A549 (cell line): ENCODE measurements around the gene SPTBN5. TPM values are rescaled to one million over a fixed set of nuclear protein-coding genes. Genes with fewer than 3 reads are reported as not detected.

Experiments used
- ATAC-seq, 2 experiments: fragments of 200-7000 bp in 1 of 2; fragments of >200 bp in 1 of 2; cut with Nextera tagmentation in 1 of 2; cut with Tn5 transposase in 1 of 2; 3 replicates each; pipeline versions ENCODE4 v1.8.0 to v1.9.1; 2018 to 2020; ENCODE audit warnings: mild to moderate bottlenecking in 1 of 2, moderate library complexity in 1 of 2
- CTCF ChIA-PET: fragments of 300-600 bp; sonication (Branson Sonifier 250); formaldehyde crosslinking; extraction: SDS; loops from one replicate; lab custom pipeline; 2021; ENCODE audit warnings: antibody characterized with exemption, inconsistent platforms; lab: Yijun Ruan, JAX
- POLR2A ChIA-PET: fragments of 350-600 bp; formaldehyde crosslinking; extraction: SDS; loops from one replicate; lab custom pipeline; 2021; ENCODE audit warnings: antibody characterized with exemption, inconsistent platforms; lab: Yijun Ruan, JAX
- DNase-seq, 2 experiments: peaks; one replicate each; pipeline versions ENCODE4 v3.0.0 to v3.0.0-alpha.2; 2011 to 2016; ENCODE audit warnings: low read depth in 1 of 2, low spot score in 1 of 2
- FAIRE-seq: peaks from 2 replicates; lab custom pipeline; 2011; peaks lifted over from hg19 to GRCh38; lab: Jason Lieb, UNC
- H3K27ac ChIP-seq, 2 experiments: fragments of >200 bp; sonication (Bioruptor Twin); formaldehyde crosslinking; 3 replicates each; pipeline ENCODE4 v1.5.1; 2016 to 2017
- H3K4me1 ChIP-seq: fragments of >200 bp; sonication (Bioruptor Twin); formaldehyde crosslinking; 3 replicates; pipeline ENCODE4 v1.6.1; 2016
- H3K4me2 ChIP-seq: fragments of >200 bp; sonication (Bioruptor Twin); formaldehyde crosslinking; 3 replicates; pipeline ENCODE4 v1.6.1; 2016
- H3K4me3 ChIP-seq: fragments of >200 bp; sonication (Bioruptor Twin); formaldehyde crosslinking; 3 replicates; pipeline ENCODE4 v1.5.1; 2016
- H3K9me3 ChIP-seq: fragments of >200 bp; sonication (Bioruptor Twin); formaldehyde crosslinking; 3 replicates; pipeline ENCODE4 v1.6.1; 2016
- BHLHE40 ChIP-seq: IDR thresholded peaks from 2 replicates; pipeline ENCODE4 v1.6.1; 2012; ENCODE audit warnings: low read depth, low read length, inconsistent platforms
- CHD2 ChIP-seq: fragments of 150-350 bp; IDR thresholded peaks from 2 replicates; pipeline ENCODE4 v1.6.1; 2014; ENCODE audit warnings: low read length; ENCODE audit not compliant: partially characterized antibody
- CHD4 ChIP-seq: fragments of 200-600 bp; sonication (generic); IDR thresholded peaks from 2 replicates; pipeline ENCODE4 v1.6.1; 2016; ENCODE audit warnings: antibody characterized with exemption, mild to moderate bottlenecking, borderline replicate concordance
- EHF ChIP-seq: fragments of 250-450 bp; sonication (Bioruptor Pico); IDR thresholded peaks from 2 replicates; pipeline ENCODE4 v1.5.0; 2020; ENCODE audit warnings: mild to moderate bottlenecking
- ESRRA ChIP-seq: fragments of 150-350 bp; IDR thresholded peaks from 2 replicates; pipeline ENCODE4 v1.6.1; 2014; ENCODE audit warnings: mild to moderate bottlenecking, low read length, borderline replicate concordance
- FOSL2 ChIP-seq, 2 experiments: fragments of 450-650 bp in 1 of 2; fragments of >200 bp in 1 of 2; sonication (Bioruptor Twin) in 1 of 2; formaldehyde crosslinking; IDR thresholded peaks; 2 replicates each; pipeline versions ENCODE4 v1.5.0 to v1.6.1; 2016 to 2020; ENCODE audit warnings: mild to moderate bottlenecking in 1 of 2, moderate library complexity in 1 of 2
- HDAC2 ChIP-seq: fragments of 200-600 bp; sonication (generic); IDR thresholded peaks from 2 replicates; pipeline ENCODE4 v1.6.1; 2016
- HEYL ChIP-seq: fragments of 250-450 bp; sonication (Bioruptor Pico); IDR thresholded peaks from 2 replicates; pipeline ENCODE4 v1.8.0; 2021; ENCODE audit warnings: mild to moderate bottlenecking, moderate library complexity
- HOXB13 ChIP-seq: fragments of 250-450 bp; sonication (Bioruptor Pico); IDR thresholded peaks from 2 replicates; pipeline ENCODE4 v1.5.0; 2020; ENCODE audit warnings: low read depth, mild to moderate bottlenecking, moderate library complexity
- JUN ChIP-seq, 2 experiments: fragments of >200 bp; sonication (Bioruptor Twin); formaldehyde crosslinking; IDR thresholded peaks; 2 replicates in 1 of 2; 3 replicates in 1 of 2; pipeline ENCODE4 v1.6.1; 2016 to 2017
- KDM1A ChIP-seq: fragments of 200-600 bp; sonication (generic); IDR thresholded peaks from 2 replicates; pipeline ENCODE4 v1.6.1; 2016; ENCODE audit warnings: low read depth, mild to moderate bottlenecking
- MAFK ChIP-seq: fragments of 450-650 bp; IDR thresholded peaks from 2 replicates; pipeline ENCODE4 v1.6.1; 2014; ENCODE audit not compliant: partially characterized antibody
- MAZ ChIP-seq: fragments of 150-350 bp; IDR thresholded peaks from 2 replicates; pipeline ENCODE4 v1.6.1; 2014; ENCODE audit warnings: antibody characterized with exemption, low read depth, low read length, borderline replicate concordance
- MYC ChIP-seq: IDR thresholded peaks from 2 replicates; pipeline ENCODE4 v1.6.1; 2012; ENCODE audit warnings: mild to moderate bottlenecking, inconsistent platforms, low read length, improper control_type of control experiment, borderline replicate concordance
- NPAS2 ChIP-seq: fragments of 250-450 bp; sonication (Bioruptor Pico); IDR thresholded peaks from 2 replicates; pipeline ENCODE4 v1.8.0; 2022; ENCODE audit warnings: mild to moderate bottlenecking, moderate library complexity, borderline replicate concordance
- PHF8 ChIP-seq: fragments of 200-600 bp; sonication (generic); IDR thresholded peaks from 2 replicates; pipeline ENCODE4 v1.6.1; 2016; ENCODE audit warnings: low read depth, mild to moderate bottlenecking, antibody characterized with exemption, moderate library complexity, borderline replicate concordance
- POLR2A ChIP-seq: IDR thresholded peaks from 2 replicates; pipeline ENCODE4 v1.6.1; 2012; ENCODE audit warnings: mild to moderate bottlenecking, low read length
- RAD21 ChIP-seq, 2 experiments: fragments of >200 bp in 1 of 2; sonication (Bioruptor Twin) in 1 of 2; formaldehyde crosslinking in 1 of 2; IDR thresholded peaks in 1 of 2; conservative IDR thresholded peaks in 1 of 2; 2 replicates in 1 of 2; 3 replicates in 1 of 2; pipeline ENCODE4 v1.6.1; 2012 to 2018; ENCODE audit warnings: inconsistent platforms in 1 of 2
- RNF2 ChIP-seq: fragments of 200-600 bp; sonication (generic); IDR thresholded peaks from 2 replicates; pipeline ENCODE4 v1.6.1; 2016; ENCODE audit warnings: low read depth, mild to moderate bottlenecking, antibody characterized with exemption, moderate library complexity, borderline replicate concordance
- SMC3 ChIP-seq: fragments of >200 bp; sonication (Bioruptor Twin); formaldehyde crosslinking; IDR thresholded peaks from 3 replicates; pipeline ENCODE4 v1.6.1; 2018; ENCODE audit warnings: inconsistent platforms
- SREBF2 ChIP-seq: fragments of 450-650 bp; IDR thresholded peaks from 2 replicates; pipeline ENCODE4 v1.6.1; 2014; ENCODE audit warnings: mild to moderate bottlenecking, moderate library complexity
- ZFP36 ChIP-seq: fragments of 450-650 bp; IDR thresholded peaks from 2 replicates; pipeline ENCODE4 v1.6.1; 2014; ENCODE audit warnings: borderline replicate concordance; ENCODE audit not compliant: partially characterized antibody
- ZNF302 ChIP-seq: fragments of 250-450 bp; sonication (Bioruptor Pico); IDR thresholded peaks from 2 replicates; pipeline ENCODE4 v1.9.0; 2021; ENCODE audit warnings: inconsistent platforms, mild to moderate bottlenecking, moderate library complexity
- WGBS: methylation state at CpG from one replicate; pipeline ENCODE4 v1.1.6; 2017; ENCODE audit errors: missing lambda C conversion rate; 5-methylcytosine and 5-hydroxymethylcytosine counted together
- polyA plus RNA-seq, 4 experiments: library from polyadenylated mRNA; depleted of rRNA in 3 of 4; stranded (reverse); fragments of >200 nt; fragmentation: RNase III in 1 of 4; extraction: RNeasy Plus Mini Kit Qiagen cat#74134 plus additional on column Dnase treatment in 1 of 4; gene quantifications; 2 replicates in 3 of 4; 3 replicates in 1 of 4; pipeline ENCODE4 v1.2.3, GENCODE V29; 2011 to 2017
- TF ChIP-seq, protein P1 (sequence below): fragments of 250-450 bp; sonication (Bioruptor Pico); IDR thresholded peaks from 2 replicates; pipeline ENCODE4 v1.5.0; 2020; ENCODE audit warnings: low read depth, mild to moderate bottlenecking, moderate library complexity
- TF ChIP-seq, protein P2 (sequence below): fragments of 250-450 bp; sonication (Bioruptor Pico); IDR thresholded peaks from 2 replicates; pipeline ENCODE4 v1.5.0; 2021; ENCODE audit warnings: mild to moderate bottlenecking, moderate library complexity, borderline replicate concordance
- TF ChIP-seq, protein P3 (sequence below): IDR thresholded peaks from 2 replicates; pipeline ENCODE4 v1.6.1; 2012
- TF ChIP-seq, protein P4 (sequence below): IDR thresholded peaks from 2 replicates; pipeline ENCODE4 v1.6.1; 2012; ENCODE audit warnings: low read depth, borderline replicate concordance
- TF ChIP-seq, protein P5 (sequence below): fragments of >200 bp; sonication (Bioruptor Twin); formaldehyde crosslinking; IDR thresholded peaks from 3 replicates; pipeline ENCODE4 v1.6.1; 2016

Gene SPTBN5
- polyA plus RNA-seq, 2 of the 4 experiments (the other 2 are of a cell fraction): 0.05 to 0.17 TPM

DNA sequence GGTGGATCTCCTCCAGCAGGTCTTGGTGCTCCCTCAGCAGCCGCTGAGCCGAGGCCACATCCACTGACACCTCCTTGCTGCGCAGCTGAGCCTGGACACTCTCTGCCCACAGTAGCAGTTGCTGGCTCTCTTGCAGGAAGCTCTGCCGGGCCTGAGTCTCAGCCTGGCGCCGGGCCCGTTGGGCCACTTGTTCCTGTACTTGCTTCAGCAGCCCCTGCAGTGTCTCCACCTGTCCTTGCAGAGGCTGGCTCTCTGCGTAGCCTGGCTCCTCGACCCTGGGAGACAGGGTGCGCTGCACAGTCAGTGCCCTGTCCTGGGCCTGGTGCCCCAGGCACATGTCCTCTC, 15.5 kb downstream of the SPTBN5 start:
- no peak overlapping the region for H3K4me3 ChIP-seq

DNA sequence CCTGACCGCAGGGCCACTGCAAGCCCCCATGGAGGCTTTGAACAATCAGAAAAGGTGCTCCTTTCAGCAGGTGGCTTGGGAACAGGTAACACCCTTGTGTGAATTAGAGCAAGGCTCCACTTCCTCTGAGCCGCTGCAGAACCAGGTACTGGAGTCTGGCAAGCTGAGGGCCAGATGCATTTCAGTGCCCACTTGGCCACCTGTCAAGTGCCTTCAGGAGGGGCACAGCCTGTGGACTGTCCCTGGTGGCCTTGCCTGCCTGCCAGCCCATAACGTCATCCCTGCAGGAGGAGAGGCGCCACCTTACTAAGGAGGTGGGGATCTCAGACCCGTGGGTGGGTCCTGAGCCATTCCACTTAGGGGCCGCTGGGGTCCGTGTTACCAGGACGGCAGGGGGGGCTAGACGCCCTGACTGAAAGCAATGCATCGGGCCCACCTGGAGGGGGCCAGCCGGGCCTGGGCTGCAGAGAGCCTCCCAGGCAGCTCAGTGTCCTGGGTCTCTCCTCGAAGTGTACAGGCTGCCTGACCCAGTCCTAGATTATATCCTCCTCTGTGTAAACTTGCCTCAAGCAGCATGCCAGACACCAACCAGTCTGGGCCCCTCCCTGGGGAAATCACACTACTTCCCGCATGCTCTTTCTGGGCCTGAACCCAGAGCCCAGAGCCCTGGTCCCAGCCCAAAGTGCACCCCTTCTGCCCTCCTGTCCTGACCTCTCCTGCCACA, 16.1 kb downstream of the SPTBN5 start:
- FAIRE-seq (no peak), ATAC-seq (no peak), DNase-seq (no peak)
- no peaks in the 10 kb centered on the region for H3K9me3 ChIP-seq
- ChIA-PET POLR2A (no interaction called here), CTCF (interaction anchor here (0.6 to 1.3 kb wide), 3 partner anchors 10 to 591 kb away, joined by 3 to 5 read pairs (median 3); no protein-coding TSS in a partner anchor)
- H3K27ac ChIP-seq: no peak overlapping the region
- no peak overlapping the region for H3K4me3 ChIP-seq
- H3K4me2 ChIP-seq: no peak overlapping the region
- no peaks in the 10 kb centered on the region for H3K4me1 ChIP-seq
- WGBS: 93% methylated on average over 3 of the region's 13 CpGs
- TF ChIP-seq SREBF2 (no peak), ZFP36 (no peak), CHD4 (no peak), MYC (no peak), JUN (IDR thresholded peaks at IDR 0.05) (no peak), POLR2A (no peak), HEYL (CRISPR knock-in tag) (no peak), EHF (no peak)
- TF ChIP-seq, protein P1, sequence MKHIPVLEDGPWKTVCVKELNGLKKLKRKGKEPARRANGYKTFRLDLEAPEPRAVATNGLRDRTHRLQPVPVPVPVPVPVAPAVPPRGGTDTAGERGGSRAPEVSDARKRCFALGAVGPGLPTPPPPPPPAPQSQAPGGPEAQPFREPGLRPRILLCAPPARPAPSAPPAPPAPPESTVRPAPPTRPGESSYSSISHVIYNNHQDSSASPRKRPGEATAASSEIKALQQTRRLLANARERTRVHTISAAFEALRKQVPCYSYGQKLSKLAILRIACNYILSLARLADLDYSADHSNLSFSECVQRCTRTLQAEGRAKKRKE (CRISPR knock-in tag): no peak

More for the DNA sequence above, 15.5 kb downstream of the SPTBN5 start:
- no peaks in the 10 kb centered on the region for H3K9me3 ChIP-seq
- no peak for TF ChIP-seq PHF8
- TF ChIP-seq, protein P2, sequence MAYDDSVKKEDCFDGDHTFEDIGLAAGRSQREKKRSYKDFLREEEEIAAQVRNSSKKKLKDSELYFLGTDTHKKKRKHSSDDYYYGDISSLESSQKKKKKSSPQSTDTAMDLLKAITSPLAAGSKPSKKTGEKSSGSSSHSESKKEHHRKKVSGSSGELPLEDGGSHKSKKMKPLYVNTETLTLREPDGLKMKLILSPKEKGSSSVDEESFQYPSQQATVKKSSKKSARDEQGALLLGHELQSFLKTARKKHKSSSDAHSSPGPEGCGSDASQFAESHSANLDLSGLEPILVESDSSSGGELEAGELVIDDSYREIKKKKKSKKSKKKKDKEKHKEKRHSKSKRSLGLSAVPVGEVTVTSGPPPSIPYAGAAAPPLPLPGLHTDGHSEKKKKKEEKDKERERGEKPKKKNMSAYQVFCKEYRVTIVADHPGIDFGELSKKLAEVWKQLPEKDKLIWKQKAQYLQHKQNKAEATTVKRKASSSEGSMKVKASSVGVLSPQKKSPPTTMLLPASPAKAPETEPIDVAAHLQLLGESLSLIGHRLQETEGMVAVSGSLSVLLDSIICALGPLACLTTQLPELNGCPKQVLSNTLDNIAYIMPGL (CRISPR knock-in tag): no peak
- no peak for TF ChIP-seq JUN (IDR thresholded peaks at IDR 0.05)
- TF ChIP-seq RNF2: no peak
- no peak for TF ChIP-seq RAD21 (conservative IDR thresholded peaks at IDR 0.05 in 1 of 2, IDR thresholded peaks at IDR 0.05 in 1 of 2)
- no peak for TF ChIP-seq ZFP36
- TF ChIP-seq KDM1A: no peak
- TF ChIP-seq SMC3: no peak
- TF ChIP-seq, protein P3, sequence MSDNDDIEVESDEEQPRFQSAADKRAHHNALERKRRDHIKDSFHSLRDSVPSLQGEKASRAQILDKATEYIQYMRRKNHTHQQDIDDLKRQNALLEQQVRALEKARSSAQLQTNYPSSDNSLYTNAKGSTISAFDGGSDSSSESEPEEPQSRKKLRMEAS: no peak
- ChIA-PET POLR2A (no interaction called here), CTCF (interaction anchor here (0.6 to 1.1 kb wide), 2 partner anchors 25 to 591 kb away, joined by 3 to 5 read pairs; no protein-coding TSS in a partner anchor)
- no peak for FAIRE-seq
- H3K4me2 ChIP-seq: no peak overlapping the region
- no peaks in the 10 kb centered on the region for H3K4me1 ChIP-seq
- WGBS: 84% methylated on average over 5 of the region's 10 CpGs
- no peak for DNase-seq
- ATAC-seq: no peak
- H3K27ac ChIP-seq: no peak overlapping the region

DNA sequence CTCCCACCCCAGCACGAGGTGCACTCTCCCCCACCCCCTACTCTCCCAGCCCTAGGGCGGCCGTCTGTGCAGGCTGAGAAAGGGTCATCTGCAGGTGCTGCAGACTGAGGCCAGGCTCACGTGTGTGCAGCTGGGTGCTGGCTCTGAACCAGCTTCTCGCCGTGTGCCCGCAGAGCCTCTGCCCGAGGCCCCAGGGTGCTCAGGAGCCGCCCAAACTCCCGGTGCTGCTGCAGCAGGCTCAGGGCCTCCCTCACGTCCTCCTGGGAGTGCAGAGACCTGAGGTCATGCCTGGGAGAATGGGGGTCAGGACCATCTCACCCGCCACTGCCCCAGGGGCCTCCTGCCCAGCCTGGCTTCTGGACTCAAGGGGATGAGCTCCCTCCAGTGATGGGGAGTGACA, 17.2 kb downstream of the SPTBN5 start:
- DNase-seq: no peak
- no peak for ATAC-seq
- Histone ChIP-seq H3K4me2 (no peak overlapping the region), H3K4me1 (no peaks in the 10 kb centered on the region), H3K9me3 (no peaks in the 10 kb centered on the region), H3K4me3 (no peak overlapping the region), H3K27ac (no peak overlapping the region)
- no CpG with 5 or more reads among the region's 12 CpGs for WGBS
- ChIA-PET CTCF (interaction anchor here (1.1 to 1.3 kb wide), 2 partner anchors 9 to 36 kb away, joined by 3 read pairs; no protein-coding TSS in a partner anchor), POLR2A (no interaction called here)
- no peak for FAIRE-seq
- no peak for TF ChIP-seq MAFK
- TF ChIP-seq PHF8: no peak
- no peak for TF ChIP-seq MAZ
- no peak for TF ChIP-seq BHLHE40
- no peak for TF ChIP-seq NPAS2 (CRISPR knock-in tag)
- TF ChIP-seq CHD2: no peak
- TF ChIP-seq ZNF302 (CRISPR knock-in tag): no peak
- TF ChIP-seq HDAC2: no peak
- TF ChIP-seq, protein P4, sequence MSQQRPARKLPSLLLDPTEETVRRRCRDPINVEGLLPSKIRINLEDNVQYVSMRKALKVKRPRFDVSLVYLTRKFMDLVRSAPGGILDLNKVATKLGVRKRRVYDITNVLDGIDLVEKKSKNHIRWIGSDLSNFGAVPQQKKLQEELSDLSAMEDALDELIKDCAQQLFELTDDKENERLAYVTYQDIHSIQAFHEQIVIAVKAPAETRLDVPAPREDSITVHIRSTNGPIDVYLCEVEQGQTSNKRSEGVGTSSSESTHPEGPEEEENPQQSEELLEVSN: no peak
- TF ChIP-seq FOSL2 (IDR thresholded peaks at IDR 0.05): no peak
- TF ChIP-seq FOSL2 (CRISPR knock-in tag; IDR thresholded peaks at IDR 0.05): no peak
- no peak for TF ChIP-seq ZFP36
- TF ChIP-seq HOXB13 (CRISPR knock-in tag): no peak
- no peak for TF ChIP-seq EHF
- TF ChIP-seq ESRRA: no peak
- TF ChIP-seq, protein P5, sequence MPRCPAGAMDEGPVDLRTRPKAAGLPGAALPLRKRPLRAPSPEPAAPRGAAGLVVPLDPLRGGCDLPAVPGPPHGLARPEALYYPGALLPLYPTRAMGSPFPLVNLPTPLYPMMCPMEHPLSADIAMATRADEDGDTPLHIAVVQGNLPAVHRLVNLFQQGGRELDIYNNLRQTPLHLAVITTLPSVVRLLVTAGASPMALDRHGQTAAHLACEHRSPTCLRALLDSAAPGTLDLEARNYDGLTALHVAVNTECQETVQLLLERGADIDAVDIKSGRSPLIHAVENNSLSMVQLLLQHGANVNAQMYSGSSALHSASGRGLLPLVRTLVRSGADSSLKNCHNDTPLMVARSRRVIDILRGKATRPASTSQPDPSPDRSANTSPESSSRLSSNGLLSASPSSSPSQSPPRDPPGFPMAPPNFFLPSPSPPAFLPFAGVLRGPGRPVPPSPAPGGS: no peak
